HepG2 (cell line): Measurements from ENCODE around the gene VWCE. TPM values are rescaled to one million over a fixed set of nuclear protein-coding genes. Genes with fewer than 3 reads are reported as not detected.
A peak's percentile ranks its signal among the peaks of the same experiment; 100 is the strongest.

Source experiments
- ATAC-seq: fragments of 200-7000 bp; cut with Tn5 transposase; 3 replicates; pipeline ENCODE4 v1.9.1; 2020; ENCODE audit warnings: mild to moderate bottlenecking, moderate library complexity
- BruUV-seq: library from RNA; stranded (reverse); fragments of 400-500 nt; replicated peaks from 2 replicates; lab custom pipeline; 2021; lab: Mats Ljungman, UMichigan
- CTCF ChIA-PET: fragments of 300-600 bp; formaldehyde crosslinking; extraction: SDS; loops from one replicate; lab custom pipeline; 2021; ENCODE audit warnings: low total read pairs, inconsistent platforms, low intra/inter-chr PET ratio; lab: Yijun Ruan, JAX
- POLR2A ChIA-PET: fragments of 350-600 bp; sonication (Branson Sonifier 250); formaldehyde crosslinking; loops from one replicate; lab custom pipeline; 2020; ENCODE audit warnings: antibody characterized with exemption, inconsistent platforms; lab: Yijun Ruan, JAX
- DNase-seq: peaks from one replicate; pipeline ENCODE4 v3.0.0-alpha.2; 2015; ENCODE audit warnings: low spot score
- FAIRE-seq: peaks from 3 replicates; lab custom pipeline; 2011; peaks lifted over from hg19 to GRCh38; lab: Jason Lieb, UNC
- H2AFZ ChIP-seq: one replicate; pipeline ENCODE4 v1.6.1; 2011; ENCODE audit warnings: low read length, inconsistent platforms
- H3K27ac ChIP-seq: fragments of 300-600 bp; 3 replicates; pipeline ENCODE4 v1.8.0; 2011; ENCODE audit warnings: mixed run types, mild to moderate bottlenecking, mixed read lengths, low read length, inconsistent platforms; ENCODE audit not compliant: insufficient read depth; ENCODE audit errors: extremely low read length
- H3K27me3 ChIP-seq, 2 experiments: fragments of 200-600 bp in 1 of 2; 2 replicates in 1 of 2; 3 replicates in 1 of 2; pipeline versions ENCODE4 v1.6.0 to v1.8.0; 2011; ENCODE audit warnings: low read length in 2 of 2, mild to moderate bottlenecking in 2 of 2, moderate library complexity in 2 of 2, inconsistent platforms in 1 of 2; ENCODE audit not compliant: insufficient read depth in 2 of 2, control insufficient read depth in 1 of 2
- H3K36me3 ChIP-seq, 2 experiments: fragments of 200-600 bp in 1 of 2; replicated peaks in 1 of 2; 2 replicates in 1 of 2; 3 replicates in 1 of 2; pipeline versions ENCODE4 v1.5.1 to v1.8.0; 2011; ENCODE audit warnings: low read length in 2 of 2, inconsistent platforms in 1 of 2; ENCODE audit not compliant: insufficient read depth in 2 of 2, control insufficient read depth in 1 of 2
- H3K4me1 ChIP-seq: 2 replicates; pipeline ENCODE4 v1.5.1; 2012; ENCODE audit warnings: low read length, inconsistent platforms; ENCODE audit not compliant: insufficient read depth
- H3K4me2 ChIP-seq: 2 replicates; pipeline ENCODE4 v1.6.0; 2011; ENCODE audit warnings: low read depth, low read length, inconsistent platforms
- H3K4me3 ChIP-seq, 3 experiments: fragments of 200-600 bp in 1 of 3; sonication (generic), shearing (Covaris generic) in 1 of 3; replicated peaks in 1 of 3; 2 replicates each; pipeline ENCODE4 v1.5.1; 2011 to 2016; ENCODE audit warnings: low read length in 3 of 3, inconsistent platforms in 2 of 3, low read depth in 2 of 3, mild to moderate bottlenecking in 2 of 3, control low read depth in 1 of 3, mixed read lengths in 1 of 3; ENCODE audit not compliant: insufficient read depth in 1 of 3
- H3K79me2 ChIP-seq: one replicate; pipeline ENCODE4 v1.6.1; 2011; ENCODE audit warnings: low read length, inconsistent platforms; ENCODE audit not compliant: insufficient read depth
- H3K9ac ChIP-seq: 2 replicates; pipeline ENCODE4 v1.6.0; 2011; ENCODE audit warnings: mild to moderate bottlenecking, low read depth, low read length, inconsistent platforms; ENCODE audit not compliant: insufficient read depth
- H3K9me3 ChIP-seq: 2 replicates; pipeline ENCODE4 v1.5.1; 2012; ENCODE audit warnings: mild to moderate bottlenecking, low read length
- H4K20me1 ChIP-seq: 2 replicates; pipeline ENCODE4 v1.6.0; 2011; ENCODE audit warnings: inconsistent platforms, mild to moderate bottlenecking, low read length, moderate library complexity; ENCODE audit not compliant: insufficient read depth
- DNMT3B ChIP-seq: conservative IDR thresholded peaks from 2 replicates; pipeline ENCODE4 v1.6.1; 2016; ENCODE audit warnings: missing biosample characterization, control low read depth
- EHMT2 ChIP-seq: fragments of 200-600 bp; sonication (generic); IDR thresholded peaks from 2 replicates; pipeline ENCODE4 v1.7.0; 2017; ENCODE audit warnings: antibody characterized with exemption, low read depth, low read length, borderline replicate concordance
- ELF3 ChIP-seq: IDR thresholded peaks from 2 replicates; pipeline ENCODE4 v1.6.1; 2016; ENCODE audit warnings: missing genetic modification reagents, missing compliant biosample characterization
- NCOR1 ChIP-seq: fragments of 200-600 bp; sonication (generic); IDR thresholded peaks from 2 replicates; pipeline ENCODE4 v1.7.0; 2017; ENCODE audit warnings: antibody characterized with exemption, low read length, borderline replicate concordance
- POLR2AphosphoS5 ChIP-seq: IDR thresholded peaks from 2 replicates; pipeline ENCODE4 v1.6.1; 2012; ENCODE audit warnings: low read depth, low read length
- REL ChIP-seq: sonication (generic); formaldehyde crosslinking; conservative IDR thresholded peaks from 2 replicates; pipeline ENCODE4 v1.8.0; 2022; ENCODE audit warnings: mild to moderate bottlenecking, missing genetic modification reagents, moderate library complexity
- SMARCE1 ChIP-seq: fragments of 450-650 bp; IDR thresholded peaks from 2 replicates; pipeline ENCODE4 v1.6.1; 2017; ENCODE audit warnings: borderline replicate concordance
- SP2 ChIP-seq: sonication (generic); formaldehyde crosslinking; IDR thresholded peaks from 2 replicates; pipeline ENCODE4 v1.5.1; 2020; ENCODE audit warnings: mild to moderate bottlenecking, missing genetic modification reagents
- SUZ12 ChIP-seq: fragments of 150-350 bp; IDR thresholded peaks from 2 replicates; pipeline ENCODE4 v1.6.1; 2014; ENCODE audit warnings: low read depth, low read length
- TARDBP ChIP-seq: sonication (generic); formaldehyde crosslinking; IDR thresholded peaks from 2 replicates; pipeline ENCODE4 v1.8.0; 2022; ENCODE audit warnings: mild to moderate bottlenecking, missing genetic modification reagents
- ZNF180 ChIP-seq: sonication (generic); formaldehyde crosslinking; IDR thresholded peaks from 2 replicates; pipeline ENCODE4 v1.4.0; 2020; ENCODE audit warnings: low read depth, missing genetic modification reagents, borderline replicate concordance
- ZNF619 ChIP-seq: sonication (generic); formaldehyde crosslinking; IDR thresholded peaks from 2 replicates; pipeline ENCODE4 v1.4.0; 2020; ENCODE audit warnings: mild to moderate bottlenecking, missing genetic modification reagents
- ZNF7 ChIP-seq: IDR thresholded peaks from 2 replicates; pipeline ENCODE4 v1.6.1; 2016; ENCODE audit warnings: missing biosample characterization, missing genetic modification reagents
- ZNF800 ChIP-seq: sonication (generic); formaldehyde crosslinking; IDR thresholded peaks from 2 replicates; pipeline ENCODE4 v1.4.0; 2020; ENCODE audit warnings: missing genetic modification reagents
- WGBS: methylation state at CpG from one replicate; pipeline ENCODE4 v1.1.6; 2017; ENCODE audit warnings: low lambda C conversion rate; 5-methylcytosine and 5-hydroxymethylcytosine counted together
- in situ Hi-C: cut with HindIII; loops from 2 replicates; pipeline ENCODE4 v1.10.0; 2017; ENCODE audit warnings: low pct_unique_long_range_greater_than_20kb; ENCODE audit not compliant: extremely low pct_ligation_motif_present
- intact Hi-C: fragments of 100-400 bp; cut with micrococcal nuclease; formaldehyde crosslinking; loops from one replicate; pipeline ENCODE4 v1.10.0; 2022; ENCODE audit not compliant: unreplicated experiment
- polyA plus RNA-seq, 8 experiments: library from polyadenylated mRNA; depleted of rRNA in 3 of 8; stranded (reverse) in 7 of 8; unstranded in 1 of 8; fragments of >200 nt; fragmentation: Illumina TruSeq in 4 of 8; extraction: Trizol in 4 of 8; gene quantifications; 2 replicates each; pipeline versions ENCODE4 v1.2.1 to v1.2.3, GENCODE V29; 2011 to 2016; ENCODE audit warnings: low read depth in 4 of 8, missing spikeins in 1 of 8, mixed read lengths in 1 of 8; ENCODE audit not compliant: insufficient read depth in 1 of 8
- total RNA-seq, 5 experiments: library from RNA; depleted of rRNA; stranded (reverse); fragments of >200 nt; fragmentation: Illumina TruSeq; extraction: Trizol; gene quantifications; 2 replicates each; pipeline ENCODE4 v1.2.3, GENCODE V29; 2016; ENCODE audit warnings: low read depth in 1 of 5
- TF ChIP-seq, protein P1 (sequence below): sonication (generic); formaldehyde crosslinking; IDR thresholded peaks from 2 replicates; pipeline ENCODE4 v1.4.0; 2020; ENCODE audit warnings: mild to moderate bottlenecking, low read depth, missing genetic modification reagents
- TF ChIP-seq, protein P2 (sequence below): sonication (generic); formaldehyde crosslinking; IDR thresholded peaks from 2 replicates; pipeline ENCODE4 v1.4.0; 2020; ENCODE audit warnings: missing genetic modification reagents

Gene VWCE
- total and polyA plus RNA-seq, 2 of the 13 experiments (the other 11 are each of a cell fraction or from before 2014, with no cell fraction given): 27.6 to 58.3 TPM

- Histone ChIP-seq H2AFZ (no peak overlapping the region), H3K4me2 (peak overlapping the region; percentile 21; the same call in 1 of the 2 replicates), H3K79me2 (no peaks in the 10 kb centered on the region), H3K9me3 (no peaks in the 10 kb centered on the region), H3K9ac (no peak overlapping the region; the same call in 1 of the 2 replicates), H3K27me3 (no peaks in the 10 kb centered on the region), H3K27ac (peak overlapping the region; percentile 65), H3K36me3 (peaks cover 12 to 41% of the 10 kb centered on the region in 2 experiments), H4K20me1 (no peaks in the 10 kb centered on the region), H3K4me1 (peaks cover 68% of the 10 kb centered on the region), H3K4me3 (no peak overlapping the region)
- in situ Hi-C loops (no loop called here), intact Hi-C loops (no loop called here)
- POLR2A ChIA-PET: interaction anchor here (0.8 to 1.7 kb wide), 5 partner anchors 22 to 94 kb away, joined by 3 to 5 read pairs (median 3); partner anchors contain the start of genes CYB561A3 and TMEM138
- CTCF ChIA-PET: no interaction called here
- ATAC-seq (peak; percentile 89), DNase-seq (peak; percentile 66), FAIRE-seq (peak; percentile 83)
- WGBS: 10% methylated on average over 2 of the region's 6 CpGs
- BruUV-seq: no TSS peak
- TF ChIP-seq TARDBP (CRISPR knock-in tag): no peak
- TF ChIP-seq EHMT2: no peak
- TF ChIP-seq, protein P1, sequence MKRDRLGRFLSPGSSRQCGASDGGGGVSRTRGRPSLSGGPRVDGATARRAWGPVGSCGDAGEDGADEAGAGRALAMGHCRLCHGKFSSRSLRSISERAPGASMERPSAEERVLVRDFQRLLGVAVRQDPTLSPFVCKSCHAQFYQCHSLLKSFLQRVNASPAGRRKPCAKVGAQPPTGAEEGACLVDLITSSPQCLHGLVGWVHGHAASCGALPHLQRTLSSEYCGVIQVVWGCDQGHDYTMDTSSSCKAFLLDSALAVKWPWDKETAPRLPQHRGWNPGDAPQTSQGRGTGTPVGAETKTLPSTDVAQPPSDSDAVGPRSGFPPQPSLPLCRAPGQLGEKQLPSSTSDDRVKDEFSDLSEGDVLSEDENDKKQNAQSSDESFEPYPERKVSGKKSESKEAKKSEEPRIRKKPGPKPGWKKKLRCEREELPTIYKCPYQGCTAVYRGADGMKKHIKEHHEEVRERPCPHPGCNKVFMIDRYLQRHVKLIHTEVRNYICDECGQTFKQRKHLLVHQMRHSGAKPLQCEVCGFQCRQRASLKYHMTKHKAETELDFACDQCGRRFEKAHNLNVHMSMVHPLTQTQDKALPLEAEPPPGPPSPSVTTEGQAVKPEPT (CRISPR knock-in tag): no peak
- TF ChIP-seq SUZ12: no peak
- no peak for TF ChIP-seq ZNF7
- TF ChIP-seq, protein P2, sequence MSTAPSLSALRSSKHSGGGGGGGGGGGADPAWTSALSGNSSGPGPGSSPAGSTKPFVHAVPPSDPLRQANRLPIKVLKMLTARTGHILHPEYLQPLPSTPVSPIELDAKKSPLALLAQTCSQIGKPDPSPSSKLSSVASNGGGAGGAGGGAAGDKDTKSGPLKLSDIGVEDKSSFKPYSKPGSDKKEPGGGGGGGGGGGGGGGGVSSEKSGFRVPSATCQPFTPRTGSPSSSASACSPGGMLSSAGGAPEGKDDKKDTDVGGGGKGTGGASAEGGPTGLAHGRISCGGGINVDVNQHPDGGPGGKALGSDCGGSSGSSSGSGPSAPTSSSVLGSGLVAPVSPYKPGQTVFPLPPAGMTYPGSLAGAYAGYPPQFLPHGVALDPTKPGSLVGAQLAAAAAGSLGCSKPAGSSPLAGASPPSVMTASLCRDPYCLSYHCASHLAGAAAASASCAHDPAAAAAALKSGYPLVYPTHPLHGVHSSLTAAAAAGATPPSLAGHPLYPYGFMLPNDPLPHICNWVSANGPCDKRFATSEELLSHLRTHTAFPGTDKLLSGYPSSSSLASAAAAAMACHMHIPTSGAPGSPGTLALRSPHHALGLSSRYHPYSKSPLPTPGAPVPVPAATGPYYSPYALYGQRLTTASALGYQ (CRISPR knock-in tag): peak; percentile 60; the same call in 1 of the 2 replicates
- no peak for TF ChIP-seq ZNF180
- TF ChIP-seq ZNF800 (CRISPR knock-in tag): no peak; the same call in 1 of the 2 replicates
- TF ChIP-seq ELF3: no peak
- TF ChIP-seq DNMT3B: no peak
- no peak for TF ChIP-seq NCOR1
- no peak for TF ChIP-seq SMARCE1
- no peak for TF ChIP-seq REL
- no peak for TF ChIP-seq ZNF619 (CRISPR knock-in tag)
- TF ChIP-seq POLR2AphosphoS5: peak; percentile 58
- no peak for TF ChIP-seq SP2 (CRISPR knock-in tag)
Measured at GRCh38 chr11:61267437-61267841, 27.7 kb downstream of the VWCE start.
